B cell (primary cell): ENCODE data around the gene TMBIM4. TPM values are rescaled to one million over a fixed set of nuclear protein-coding genes. Genes with fewer than 3 reads are reported as not detected.

Experiments used
- ATAC-seq: fragments of 200-7000 bp; cut with Tn5 transposase; one replicate; pipeline ENCODE4 v1.10.0; 2021; ENCODE audit warnings: low read depth, mild to moderate bottlenecking, moderate number of reproducible peaks, moderate library complexity
- CTCF ChIA-PET: fragments of 350-600 bp; sonication (Branson Sonifier 250); formaldehyde crosslinking; loops from one replicate; lab custom pipeline; 2021; ENCODE audit warnings: antibody characterized with exemption, inconsistent platforms; lab: Charles Lee
- POLR2A ChIA-PET: fragments of 350-600 bp; sonication (Branson Sonifier 250); formaldehyde crosslinking; loops from one replicate; lab custom pipeline; 2021; ENCODE audit warnings: antibody characterized with exemption; lab: Charles Lee
- DNase-seq: peaks from one replicate; pipeline ENCODE4 v3.0.0; 2013
- H2AFZ ChIP-seq: 2 replicates; pipeline ENCODE4 v1.6.1; 2012; ENCODE audit warnings: mild to moderate bottlenecking, low read depth, low read length; ENCODE audit not compliant: insufficient read depth, poor library complexity, severe bottlenecking
- H3K27ac ChIP-seq, 2 donors: 1 replicate in 1 of 2; 2 replicates in 1 of 2; pipeline ENCODE4 v1.5.1; 2012 to 2013; ENCODE audit warnings: low read length in 2 of 2, mild to moderate bottlenecking in 2 of 2, moderate library complexity in 1 of 2
- H3K27me3 ChIP-seq, 4 experiments: fragments of 200-600 bp in 1 of 4; sonication (generic) in 1 of 4; replicated peaks in 1 of 4; 1 replicate in 2 of 4; 2 replicates in 2 of 4; pipeline versions ENCODE4 v1.6.1 to v1.7.0; 2013 to 2016; ENCODE audit warnings: low read length in 3 of 4, mild to moderate bottlenecking in 2 of 4, mixed read lengths in 1 of 4, moderate library complexity in 1 of 4; ENCODE audit not compliant: insufficient read depth in 4 of 4, control insufficient read depth in 3 of 4; ENCODE audit errors: control extremely low read depth in 1 of 4
- H3K36me3 ChIP-seq, 2 experiments: replicated peaks in 1 of 2; 1 replicate in 1 of 2; 2 replicates in 1 of 2; pipeline versions ENCODE4 v1.6.1 to v1.7.1; 2013; ENCODE audit warnings: low read length in 1 of 2; ENCODE audit not compliant: insufficient read depth in 2 of 2, control insufficient read depth in 1 of 2; ENCODE audit errors: control extremely low read depth in 1 of 2, extremely low read depth in 1 of 2
- H3K4me1 ChIP-seq, 2 donors: fragments of 200-600 bp in 1 of 2; sonication (generic) in 1 of 2; 1 replicate in 1 of 2; 2 replicates in 1 of 2; pipeline versions ENCODE4 v1.5.1 to v1.6.1; 2013 to 2017; ENCODE audit warnings: low read length in 2 of 2; ENCODE audit not compliant: control insufficient read depth in 2 of 2, insufficient read depth in 2 of 2
- H3K4me2 ChIP-seq: replicated peaks from 2 replicates; pipeline ENCODE3; 2012; ENCODE audit warnings: mild to moderate bottlenecking, low read depth, low read length; ENCODE audit not compliant: poor library complexity, severe bottlenecking
- H3K4me3 ChIP-seq, 5 experiments: fragments of 200-600 bp in 1 of 5; sonication (generic) in 1 of 5; 1 replicate in 3 of 5; 2 replicates in 2 of 5; pipeline versions ENCODE4 v1.5.1 to v1.7.0; 2011 to 2016; ENCODE audit warnings: low read length in 4 of 5, mild to moderate bottlenecking in 4 of 5, low read depth in 2 of 5, control low read depth in 1 of 5, moderate library complexity in 1 of 5; ENCODE audit not compliant: insufficient read depth in 1 of 5; ENCODE audit errors: control extremely low read depth in 1 of 5, extremely low read depth in 1 of 5
- H3K79me2 ChIP-seq: fragments of 200-600 bp; sonication (generic); one replicate; pipeline ENCODE4 v1.6.0; 2016; ENCODE audit warnings: low read length; ENCODE audit not compliant: control insufficient read depth, insufficient read depth
- H3K9ac ChIP-seq: fragments of 200-600 bp; sonication (generic); 2 replicates; pipeline ENCODE4 v1.6.1; 2017; ENCODE audit warnings: mild to moderate bottlenecking, low read length, moderate library complexity
- H3K9me3 ChIP-seq, 3 donors: one replicate each; pipeline versions ENCODE4 v1.6.1 to v1.7.1; 2013; ENCODE audit warnings: low read length in 2 of 3; ENCODE audit not compliant: control insufficient read depth in 2 of 3, insufficient read depth in 1 of 3; ENCODE audit errors: control extremely low read depth in 1 of 3
- H4K20me1 ChIP-seq: 2 replicates; pipeline ENCODE4 v1.6.0; 2012; ENCODE audit warnings: mild to moderate bottlenecking, low read length; ENCODE audit not compliant: insufficient read depth, control insufficient read depth, poor library complexity, severe bottlenecking
- H3K27ac Mint-ChIP-seq: one replicate; pipeline ENCODE4 v1.8.0; 2021; ENCODE audit warnings: mixed read lengths
- H3K27me3 Mint-ChIP-seq: one replicate; pipeline ENCODE4 v1.8.0; 2021; ENCODE audit warnings: mixed read lengths
- H3K4me1 Mint-ChIP-seq: one replicate; pipeline ENCODE4 v1.8.0; 2021; ENCODE audit warnings: mixed read lengths
- H3K4me3 Mint-ChIP-seq: one replicate; pipeline ENCODE4 v1.8.0; 2021; ENCODE audit warnings: mixed read lengths
- H3K9me3 Mint-ChIP-seq: one replicate; pipeline ENCODE4 v1.8.0; 2022; ENCODE audit warnings: mixed read lengths; ENCODE audit not compliant: insufficient read depth
- CTCF ChIP-seq: fragments of 200-600 bp; IDR thresholded peaks from one replicate; pipeline ENCODE4 v1.8.0; 2022; ENCODE audit warnings: antibody characterized with exemption, mild to moderate bottlenecking
- EZH2 ChIP-seq: IDR thresholded peaks from 2 replicates; pipeline ENCODE4 v1.6.1; 2012; ENCODE audit warnings: borderline replicate concordance, low read depth, mild to moderate bottlenecking, moderate library complexity, low read length; ENCODE audit not compliant: insufficient read depth, poor library complexity, severe bottlenecking
- WGBS: methylation state at CpG from one replicate; pipeline ENCODE4 v1.1.5; 2013; ENCODE audit warnings: missing lambda C conversion rate; ENCODE audit not compliant: insufficient coverage; 5-methylcytosine and 5-hydroxymethylcytosine counted together
- intact Hi-C: fragments of 100-400 bp; cut with micrococcal nuclease; formaldehyde crosslinking; loops from one replicate; pipeline ENCODE4 v1.10.0; 2022
- polyA plus RNA-seq: library from polyadenylated mRNA; depleted of rRNA; stranded (reverse); fragments of >200 nt; gene quantifications from 2 replicates; pipeline ENCODE4 v1.2.3, GENCODE V29; 2012
- total RNA-seq, 2 donors: library from RNA; stranded (reverse); fragments of 120-200 nt in 1 of 2; gene quantifications; 1 replicate in 1 of 2; 2 replicates in 1 of 2; pipeline versions ENCODE4 v1.2.3 to v1.2.4, GENCODE V29; 2013 to 2022

TMBIM4 gene
- total and polyA plus RNA-seq, 2 donors (not counting 1 experiment from before 2014, with no cell fraction given) = 85.1 to 88.1 TPM

- H3K9ac ChIP-seq = no peak overlapping the region
- ChIA-PET POLR2A (no interaction called here), CTCF (interaction anchor here (1.0 kb wide), 1 partner anchor 13 kb away, joined by 3 read pairs; no protein-coding TSS in a partner anchor)
- no peak overlapping the region for H3K27ac ChIP-seq
- TF ChIP-seq CTCF (no peak), EZH2 (no peak)
- peaks cover 5 to 8% of the 10 kb centered on the region in 2 donors for H3K4me1 ChIP-seq
- no peaks in the 10 kb centered on the region for H3K36me3 ChIP-seq
- no peaks in the 10 kb centered on the region for H3K79me2 ChIP-seq
- DNase-seq = no peak
- H3K27me3 ChIP-seq = no peaks in the 10 kb centered on the region
- H3K4me2 ChIP-seq = no peak overlapping the region
- Mint-ChIP-seq H3K4me3 (no peak overlapping the region), H3K27me3 (no peaks in the 10 kb centered on the region), H3K9me3 (no peaks in the 10 kb centered on the region), H3K4me1 (peaks cover 13% of the 10 kb centered on the region), H3K27ac (no peak overlapping the region)
- peaks cover 0 to 5% (median 0%) of the 10 kb centered on the region in 3 donors for H3K9me3 ChIP-seq
- no peaks in the 10 kb centered on the region for H4K20me1 ChIP-seq
- ATAC-seq = no peak
- H2AFZ ChIP-seq = no peak overlapping the region
- intact Hi-C loops = no loop called here
- no peak overlapping the region for H3K4me3 ChIP-seq
Observed at GRCh38 chr12:66210840-66211239, 41.0 kb upstream of the TMBIM4 start.

- H2AFZ ChIP-seq = no peak overlapping the region
- H3K27ac ChIP-seq = no peak overlapping the region
- POLR2A ChIA-PET = no interaction called here
- no peaks in the 10 kb centered on the region for H3K27me3 Mint-ChIP-seq
- CTCF ChIA-PET = no interaction called here
- no peaks in the 10 kb centered on the region for H3K36me3 ChIP-seq
- WGBS = 100% methylated on average over 1 of the region's 1 CpG
- peaks cover 4% of the 10 kb centered on the region for H3K79me2 ChIP-seq
- H3K27ac Mint-ChIP-seq = no peak overlapping the region
- H3K9me3 Mint-ChIP-seq = no peaks in the 10 kb centered on the region
- H3K4me3 Mint-ChIP-seq = no peak overlapping the region
- intact Hi-C loops = no loop called here
- TF ChIP-seq EZH2 = no peak
- TF ChIP-seq CTCF = no peak
- H3K4me3 ChIP-seq = no peak overlapping the region
- no peak overlapping the region for H3K9ac ChIP-seq
- H3K4me1 Mint-ChIP-seq = peaks cover 6% of the 10 kb centered on the region
- H3K27me3 ChIP-seq = no peaks in the 10 kb centered on the region
- ATAC-seq (no peak), DNase-seq (no peak)
- no peak overlapping the region for H3K4me2 ChIP-seq
- H3K9me3 ChIP-seq = no peaks in the 10 kb centered on the region
- H4K20me1 ChIP-seq = no peaks in the 10 kb centered on the region
- H3K4me1 ChIP-seq = no peaks in the 10 kb centered on the region
Observed at GRCh38 chr12:66206141-66206540, 36.3 kb upstream of the TMBIM4 start.
